ENCODE measurements around the gene PDIA5. TPM values are rescaled to one million over a fixed set of nuclear protein-coding genes. Genes with fewer than 3 reads are reported as not detected.

The PDIA5 gene
- total and polyA plus RNA-seq, 2 of the 4 experiments (the other 2 are of a cell fraction), result 19.4 to 42.0 TPM

- Histone ChIP-seq H3K9me3 (ENCODE audit: control insufficient read depth, insufficient read depth, low read length) (no peaks in the 10 kb centered on the region), H3K4me3 (ENCODE audit: insufficient read depth, low read depth, low read length) (no peak overlapping the region), H2BK5ac (ENCODE audit: low read depth, low read length, poor library complexity, severe bottlenecking) (no peak overlapping the region), H4K8ac (ENCODE audit: low read depth in 2 of 2, low read length in 2 of 2) (no peak overlapping the region), H3K9ac (ENCODE audit: low read depth, low read length) (no peak overlapping the region), H3K4me1 (ENCODE audit: control insufficient read depth, insufficient read depth, low read length) (peaks cover 37% of the 10 kb centered on the region), H3K27ac (ENCODE audit: insufficient read depth, low read length) (no peak overlapping the region), H2BK120ac (ENCODE audit: low read depth, low read length) (peak overlapping the region; percentile 19; the same call in 1 of the 2 replicates), H2AK9ac (replicated peaks; ENCODE audit: low read depth, low read length, poor library complexity) (no peak overlapping the region), H3K14ac (replicated peaks; ENCODE audit: low read depth, low read length) (0 out of 2 replicates have a peak overlapping the region, but pooled peaks have one; percentile 15), H3K79me1 (ENCODE audit: low read depth in 1 of 2, low read length in 2 of 2) (peaks cover 39 to 83% of the 10 kb centered on the region in 2 experiments; a peak in 3 of 4 replicates), H3K56ac (ENCODE audit: extremely low read depth, insufficient read depth, low read length) (no peak overlapping the region), H4K91ac (ENCODE audit: insufficient read depth, low read depth, low read length) (peak overlapping the region; percentile 16; the same call in 1 of the 2 replicates), H2AK5ac (ENCODE audit: low read depth, low read length) (no peak overlapping the region), H3K18ac (ENCODE audit: low read depth, low read length) (no peak overlapping the region), H2BK20ac (ENCODE audit: low read depth, low read length) (no peak overlapping the region), H3K4me2 (ENCODE audit: low read depth, low read length) (no peak overlapping the region), H3K4ac (ENCODE audit: low read depth, low read length) (peak overlapping the region; percentile 32; the same call in 1 of the 2 replicates), H3K36me3 (ENCODE audit: control insufficient read depth, insufficient read depth, low read length) (no peaks in the 10 kb centered on the region), H3K27me3 (ENCODE audit: control insufficient read depth, insufficient read depth, low read length) (peaks cover 5% of the 10 kb centered on the region), H3K23ac (ENCODE audit: low read depth, low read length) (no peak overlapping the region), H2AFZ (replicated peaks; ENCODE audit: low read length, poor library complexity) (no peak overlapping the region), H2BK15ac (ENCODE audit: low read depth, low read length) (peak overlapping the region; percentile 32; the same call in 1 of the 3 replicates), H4K20me1 (ENCODE audit: insufficient read depth, low read length) (peaks cover 93% of the 10 kb centered on the region), H3K9me1 (ENCODE audit: insufficient read depth, low read length) (peaks cover 21% of the 10 kb centered on the region; the same call in 1 of the 2 replicates), H4K5ac (ENCODE audit: low read depth, low read length) (no peak overlapping the region)
- intact Hi-C loops (cut with micrococcal nuclease) (no loop called here), in situ Hi-C loops (cut with MboI; ENCODE audit: low sequenced_read_pairs) (no loop called here), dilution Hi-C loops (cut with HindIII; ENCODE audit: low sequenced_read_pairs, unreplicated experiment) (no loop called here)
- BruUV-seq (replicated peaks), result no TSS peak
- DNase-seq (no peak), ATAC-seq (ENCODE audit: low read depth) (no peak)
- ChIA-PET CTCF (no interaction called here), POLR2A (ENCODE audit: unreplicated experiment) (no interaction called here)
- TF ChIP-seq POLR2A (IDR thresholded peaks at IDR 0.05; ENCODE audit: low read depth, low read length) (no peak), CEBPB (IDR thresholded peaks at IDR 0.05; ENCODE audit: low read depth, low read length) (0 out of 2 replicates have a peak, but pooled peaks have one; percentile 7)
- 100% methylated on average over 3 of the region's 7 CpGs; no CpG with 5 or more reads in 1 of the 2 experiments for WGBS, 2 experiments (ENCODE audit: extremely low coverage in 2 of 2, insufficient read length in 1 of 2)
Measured at GRCh38 chr3:123080864-123081562, 14.2 kb downstream of the PDIA5 start.
